Fibroblast of lung (primary cell): ENCODE results near the gene MSMO1.

Experiments
- EZH2 ChIP-seq: IDR thresholded peaks from 2 replicates; pipeline ENCODE4 v1.5.1; 2012; ENCODE audit warnings: low read length, control low read depth, mild to moderate bottlenecking; ENCODE audit errors: missing control alignments
- TF ChIP-seq, protein P1 (sequence below), 2 donors: IDR thresholded peaks in 1 of 2; conservative IDR thresholded peaks in 1 of 2; 1 replicate in 1 of 2; 2 replicates in 1 of 2; pipeline ENCODE4 v1.5.1; 2011 to 2012; ENCODE audit warnings: low read length in 2 of 2, control low read depth in 1 of 2, inconsistent platforms in 1 of 2, low read depth in 1 of 2, mild to moderate bottlenecking in 1 of 2

GRCh38 chr4:165370530-165370929 lies 43.1 kb downstream of the MSMO1 start:
- TF ChIP-seq, protein P1, sequence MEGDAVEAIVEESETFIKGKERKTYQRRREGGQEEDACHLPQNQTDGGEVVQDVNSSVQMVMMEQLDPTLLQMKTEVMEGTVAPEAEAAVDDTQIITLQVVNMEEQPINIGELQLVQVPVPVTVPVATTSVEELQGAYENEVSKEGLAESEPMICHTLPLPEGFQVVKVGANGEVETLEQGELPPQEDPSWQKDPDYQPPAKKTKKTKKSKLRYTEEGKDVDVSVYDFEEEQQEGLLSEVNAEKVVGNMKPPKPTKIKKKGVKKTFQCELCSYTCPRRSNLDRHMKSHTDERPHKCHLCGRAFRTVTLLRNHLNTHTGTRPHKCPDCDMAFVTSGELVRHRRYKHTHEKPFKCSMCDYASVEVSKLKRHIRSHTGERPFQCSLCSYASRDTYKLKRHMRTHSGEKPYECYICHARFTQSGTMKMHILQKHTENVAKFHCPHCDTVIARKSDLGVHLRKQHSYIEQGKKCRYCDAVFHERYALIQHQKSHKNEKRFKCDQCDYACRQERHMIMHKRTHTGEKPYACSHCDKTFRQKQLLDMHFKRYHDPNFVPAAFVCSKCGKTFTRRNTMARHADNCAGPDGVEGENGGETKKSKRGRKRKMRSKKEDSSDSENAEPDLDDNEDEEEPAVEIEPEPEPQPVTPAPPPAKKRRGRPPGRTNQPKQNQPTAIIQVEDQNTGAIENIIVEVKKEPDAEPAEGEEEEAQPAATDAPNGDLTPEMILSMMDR (conservative IDR thresholded peaks at IDR 0.05 in 1 of 2, IDR thresholded peaks at IDR 0.05 in 1 of 2; ENCODE audit: low read depth in 1 of 2, low read length in 2 of 2), result no peak
- TF ChIP-seq EZH2, result no peak
